PC-3 (cell line): Measurements from ENCODE around the gene URB1. TPM values are rescaled to one million over a fixed set of nuclear protein-coding genes. Genes with fewer than 3 reads are reported as not detected.
"Not testable (repeated sequence)": the region's sequence is repeated elsewhere in the genome, so short reads cannot be mapped to it uniquely, and the experiment has no call there.

Experiments
- ATAC-seq: fragments of 200-7000 bp; cut with Tn5 transposase; 2 replicates; pipeline ENCODE4 v1.9.1; 2020; ENCODE audit warnings: mild to moderate bottlenecking, moderate library complexity
- Bru-seq: library from RNA; stranded (reverse); fragments of 400-500 nt; gene quantifications from one replicate; lab custom pipeline; 2021; lab: Mats Ljungman, UMichigan
- BruChase-seq, 2 experiments: library from RNA; stranded (reverse); fragments of 400-500 nt; gene quantifications; one replicate each; lab custom pipeline; 2021; lab: Mats Ljungman, UMichigan
- BruUV-seq: library from RNA; stranded (reverse); fragments of 400-500 nt; replicated peaks from 2 replicates; lab custom pipeline; 2021; lab: Mats Ljungman, UMichigan
- CTCF ChIA-PET: fragments of 300-600 bp; sonication (Branson Sonifier 250); formaldehyde crosslinking; loops from one replicate; lab custom pipeline; 2022; ENCODE audit warnings: antibody characterized with exemption; lab: Charles Lee
- POLR2A ChIA-PET: fragments of 300-600 bp; sonication (Branson Sonifier 250); formaldehyde crosslinking; loops from one replicate; lab custom pipeline; 2022; ENCODE audit warnings: antibody characterized with exemption; ENCODE audit not compliant: unreplicated experiment; lab: Charles Lee
- DNase-seq: peaks from one replicate; pipeline ENCODE4 v3.0.0-alpha.2; 2015
- H2AFZ ChIP-seq: fragments of 300-600 bp; sonication (generic); 2 replicates; pipeline ENCODE4 v1.6.0; 2016; ENCODE audit warnings: antibody characterized with exemption, low read length
- H3F3A ChIP-seq: fragments of 300-600 bp; sonication (generic); one replicate; pipeline ENCODE4 v1.6.0; 2017; ENCODE audit warnings: antibody characterized with exemption, low read length, control low read depth, mild to moderate bottlenecking; ENCODE audit not compliant: unreplicated experiment
- H3K27ac ChIP-seq: fragments of 300-600 bp; sonication (generic); 2 replicates; pipeline ENCODE4 v1.5.1; 2016; ENCODE audit warnings: mild to moderate bottlenecking, low read length
- H3K27me3 ChIP-seq: fragments of 300-600 bp; sonication (generic); 2 replicates; pipeline ENCODE4 v1.6.1; 2016; ENCODE audit warnings: low read length, mixed read lengths
- H3K36me3 ChIP-seq: fragments of 300-600 bp; sonication (generic); 2 replicates; pipeline ENCODE4 v1.6.1; 2016; ENCODE audit warnings: low read depth, mixed run types, low read length, mixed read lengths
- H3K4me1 ChIP-seq: fragments of 300-600 bp; sonication (generic); 2 replicates; pipeline ENCODE4 v1.5.1; 2016; ENCODE audit warnings: low read length; ENCODE audit not compliant: insufficient read depth
- H3K4me2 ChIP-seq: fragments of 300-600 bp; sonication (generic); 2 replicates; pipeline ENCODE4 v1.6.0; 2016; ENCODE audit warnings: low read length
- H3K4me3 ChIP-seq: fragments of 300-600 bp; sonication (generic); 2 replicates; pipeline ENCODE4 v1.5.1; 2016; ENCODE audit warnings: mild to moderate bottlenecking, low read length, mixed read lengths
- H3K79me2 ChIP-seq: fragments of 300-600 bp; sonication (generic); 2 replicates; pipeline ENCODE4 v1.6.1; 2017; ENCODE audit warnings: low read length, mixed read lengths
- H3K9ac ChIP-seq: fragments of 300-600 bp; sonication (generic); 2 replicates; pipeline ENCODE4 v1.6.0; 2016; ENCODE audit warnings: mild to moderate bottlenecking, low read length
- H3K9me2 ChIP-seq: fragments of 300-600 bp; sonication (generic); replicated peaks from 2 replicates; pipeline ENCODE4 v1.6.1; 2016; ENCODE audit warnings: mixed run types, low read length, mixed read lengths
- H3K9me3 ChIP-seq: fragments of 300-600 bp; sonication (generic); 2 replicates; pipeline ENCODE4 v1.6.1; 2016; ENCODE audit warnings: low read length, mixed read lengths
- H4K20me1 ChIP-seq: fragments of 300-600 bp; sonication (generic); 2 replicates; pipeline ENCODE4 v1.6.1; 2016; ENCODE audit warnings: low read length, mixed read lengths
- EZH2 ChIP-seq: fragments of 300-600 bp; sonication (generic); IDR thresholded peaks from one replicate; pipeline ENCODE4 v1.6.1; 2017; ENCODE audit warnings: antibody characterized with exemption, mild to moderate bottlenecking, low read length; ENCODE audit not compliant: unreplicated experiment
- EZH2phosphoT487 ChIP-seq: fragments of 300-600 bp; sonication (generic); IDR thresholded peaks from 2 replicates; pipeline ENCODE4 v1.6.1; 2018; ENCODE audit warnings: mild to moderate bottlenecking, antibody characterized with exemption, low read length, borderline replicate concordance
- intact Hi-C: fragments of 100-400 bp; cut with micrococcal nuclease; formaldehyde crosslinking; loops from 2 replicates; pipeline ENCODE4 v1.9.0; 2023
- long read RNA-seq: library from polyadenylated mRNA; unstranded; transcript quantifications from one replicate; pipeline ENCODE4 v2.0.0, GENCODE V29; 2021; ENCODE audit not compliant: unreplicated experiment
- total RNA-seq: library from RNA; depleted of rRNA; stranded (reverse); fragments of >200 nt; gene quantifications from 2 replicates; pipeline ENCODE4 v1.2.3, GENCODE V29; 2014; rRNA removed
- TF ChIP-seq, protein P1 (sequence below): fragments of 300-600 bp; sonication (generic); conservative IDR thresholded peaks from 2 replicates; pipeline ENCODE4 v1.5.1; 2017; ENCODE audit warnings: antibody characterized with exemption, low read depth, mild to moderate bottlenecking, low read length

Gene URB1, protein sequence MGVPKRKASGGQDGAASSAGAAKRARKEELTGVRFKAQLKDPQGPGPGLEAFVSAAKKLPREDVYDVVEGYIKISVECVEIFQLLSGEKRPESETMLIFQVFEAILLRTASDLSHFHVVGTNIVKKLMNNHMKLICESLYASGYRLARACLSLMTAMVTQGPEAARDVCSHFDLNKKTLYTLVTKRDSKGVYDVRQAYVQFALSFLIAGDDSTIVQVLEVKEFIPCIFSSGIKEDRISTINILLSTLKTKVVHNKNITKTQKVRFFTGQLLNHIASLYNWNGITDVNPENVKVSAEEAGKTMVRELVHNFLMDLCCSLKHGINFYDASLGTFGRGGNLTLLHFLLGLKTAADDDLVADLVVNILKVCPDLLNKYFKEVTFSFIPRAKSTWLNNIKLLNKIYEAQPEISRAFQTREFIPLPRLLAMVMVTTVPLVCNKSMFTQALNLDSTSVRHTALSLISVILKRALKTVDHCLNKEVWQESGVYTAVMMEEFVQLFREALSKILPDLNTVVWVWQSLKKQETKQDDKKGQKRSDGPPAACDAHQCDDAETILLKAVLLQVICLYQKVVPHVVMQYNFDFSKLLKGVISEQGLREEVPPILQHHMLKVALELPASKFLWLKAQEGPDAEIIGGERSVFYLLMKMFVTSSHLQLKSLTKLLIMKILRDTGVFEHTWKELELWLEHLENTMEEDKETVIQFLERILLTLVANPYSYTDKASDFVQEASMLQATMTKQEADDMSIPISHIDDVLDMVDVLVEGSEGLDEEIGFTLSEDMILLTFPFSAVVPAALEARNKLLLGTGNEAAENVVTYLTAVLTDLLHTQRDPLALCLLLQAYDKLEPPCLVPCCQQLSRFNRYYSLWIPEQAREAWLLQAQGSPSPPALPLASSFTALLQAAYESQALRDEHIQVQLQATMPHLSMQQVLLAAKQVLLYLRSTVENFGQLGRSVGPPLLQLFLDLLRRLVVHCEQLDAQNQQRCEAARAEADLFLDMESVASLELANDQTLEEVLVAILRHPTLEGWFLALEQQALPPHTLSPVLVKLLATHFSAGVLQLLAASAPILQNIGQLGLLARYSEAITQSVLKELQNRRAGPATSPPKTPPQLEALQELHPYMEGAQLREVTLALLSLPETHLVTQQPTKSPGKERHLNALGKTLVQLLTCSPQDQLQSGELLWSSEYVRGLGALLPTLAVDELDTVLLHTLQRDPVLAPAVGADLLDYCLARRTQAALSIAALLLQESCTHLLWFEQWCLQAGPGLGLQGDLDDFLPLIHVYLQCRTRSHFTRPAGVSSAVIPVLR (N-terminal part only)
- total RNA-seq (27.8 and 36.3 TPM in 2 replicates), Bru-seq, nascent RNA (percentile 91 among the genes with signal in this experiment), BruChase-seq, experiment 1, labeled RNA remaining after a 6-hour chase (percentile 89 among the genes with signal in this experiment), BruChase-seq, experiment 2, labeled RNA remaining after a 2-hour chase (percentile 91 among the genes with signal in this experiment)
- long read RNA-seq, partial matches to known transcripts, result 81 of 94 reads
- long read RNA-seq, other reads (novel, unspliced or antisense), result 13 of 94 reads

GRCh38 chr21:32392880-32393676, at the start of gene URB1:
URB1 (minus strand) TSS chr21:32393012; CDS start chr21:32392910, 102 bp downstream.
- H3K4me3 ChIP-seq, result peak within 1 kb of the TSS; percentile 78
- no peaks in the 10 kb centered on the region for H3K9me3 ChIP-seq
- H3K9ac ChIP-seq, result peak within 1 kb of the TSS; percentile 98
- intact Hi-C loops, result loop anchor here (1.0 kb wide), 1 partner anchor 11 kb away; no protein-coding TSS in a partner anchor
- ChIA-PET POLR2A (interaction anchor here (0.6 to 0.8 kb wide), 3 partner anchors 9 to 322 kb away, joined by 3 to 15 read pairs (median 3); no protein-coding TSS in a partner anchor), CTCF (interaction anchor here (0.5 to 1.7 kb wide), 4 partner anchors 11 to 967 kb away, joined by 3 to 9 read pairs (median 4); no protein-coding TSS in a partner anchor)
- H3K4me1 ChIP-seq, result peaks cover 17% of the 10 kb centered on the region
- no peaks in the 10 kb centered on the region for H3K27me3 ChIP-seq
- H3K79me2 ChIP-seq, result peaks cover 43% of the 10 kb centered on the region
- peak within 1 kb of the TSS; percentile 82 for H3K27ac ChIP-seq
- H3K9me2 ChIP-seq, result no peaks in the 10 kb centered on the region
- DNase-seq, result peak; percentile 88
- BruUV-seq, result TSS peak; percentile 98
- no peak for TF ChIP-seq EZH2phosphoT487
- TF ChIP-seq, protein P1, sequence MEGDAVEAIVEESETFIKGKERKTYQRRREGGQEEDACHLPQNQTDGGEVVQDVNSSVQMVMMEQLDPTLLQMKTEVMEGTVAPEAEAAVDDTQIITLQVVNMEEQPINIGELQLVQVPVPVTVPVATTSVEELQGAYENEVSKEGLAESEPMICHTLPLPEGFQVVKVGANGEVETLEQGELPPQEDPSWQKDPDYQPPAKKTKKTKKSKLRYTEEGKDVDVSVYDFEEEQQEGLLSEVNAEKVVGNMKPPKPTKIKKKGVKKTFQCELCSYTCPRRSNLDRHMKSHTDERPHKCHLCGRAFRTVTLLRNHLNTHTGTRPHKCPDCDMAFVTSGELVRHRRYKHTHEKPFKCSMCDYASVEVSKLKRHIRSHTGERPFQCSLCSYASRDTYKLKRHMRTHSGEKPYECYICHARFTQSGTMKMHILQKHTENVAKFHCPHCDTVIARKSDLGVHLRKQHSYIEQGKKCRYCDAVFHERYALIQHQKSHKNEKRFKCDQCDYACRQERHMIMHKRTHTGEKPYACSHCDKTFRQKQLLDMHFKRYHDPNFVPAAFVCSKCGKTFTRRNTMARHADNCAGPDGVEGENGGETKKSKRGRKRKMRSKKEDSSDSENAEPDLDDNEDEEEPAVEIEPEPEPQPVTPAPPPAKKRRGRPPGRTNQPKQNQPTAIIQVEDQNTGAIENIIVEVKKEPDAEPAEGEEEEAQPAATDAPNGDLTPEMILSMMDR, result peak; percentile 25; the same call in 1 of the 2 replicates
- no peaks in the 10 kb centered on the region for H3F3A ChIP-seq
- peak; percentile 87 for ATAC-seq
- H4K20me1 ChIP-seq, result peaks cover 30% of the 10 kb centered on the region
- peak within 1 kb of the TSS; percentile 95 for H2AFZ ChIP-seq
- H3K36me3 ChIP-seq, result peaks cover 15% of the 10 kb centered on the region; the same call in 1 of the 2 replicates
- H3K4me2 ChIP-seq, result peak within 1 kb of the TSS; percentile 98

DNA sequence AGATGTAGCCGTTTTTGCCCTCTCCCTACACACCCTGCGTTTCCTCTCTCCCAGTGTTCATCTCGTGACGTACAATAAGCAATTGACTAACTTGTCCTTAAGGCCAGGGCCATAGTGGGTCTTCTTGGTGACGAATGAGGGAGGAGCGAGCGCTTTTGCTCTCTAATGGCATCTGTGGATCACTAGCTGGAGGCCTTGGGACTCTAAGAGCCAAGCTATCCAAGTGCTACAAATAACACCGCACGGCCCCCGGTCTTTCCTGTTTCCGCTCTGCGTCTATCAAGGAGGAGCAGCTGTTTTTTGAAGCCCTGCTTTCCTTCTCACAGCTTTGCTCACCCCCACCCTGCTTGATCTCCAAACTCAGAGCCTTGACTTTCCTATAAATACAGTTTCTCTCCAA, 44.9 kb upstream of the URB1 start:
- CTCF ChIA-PET, result no interaction called here

DNA sequence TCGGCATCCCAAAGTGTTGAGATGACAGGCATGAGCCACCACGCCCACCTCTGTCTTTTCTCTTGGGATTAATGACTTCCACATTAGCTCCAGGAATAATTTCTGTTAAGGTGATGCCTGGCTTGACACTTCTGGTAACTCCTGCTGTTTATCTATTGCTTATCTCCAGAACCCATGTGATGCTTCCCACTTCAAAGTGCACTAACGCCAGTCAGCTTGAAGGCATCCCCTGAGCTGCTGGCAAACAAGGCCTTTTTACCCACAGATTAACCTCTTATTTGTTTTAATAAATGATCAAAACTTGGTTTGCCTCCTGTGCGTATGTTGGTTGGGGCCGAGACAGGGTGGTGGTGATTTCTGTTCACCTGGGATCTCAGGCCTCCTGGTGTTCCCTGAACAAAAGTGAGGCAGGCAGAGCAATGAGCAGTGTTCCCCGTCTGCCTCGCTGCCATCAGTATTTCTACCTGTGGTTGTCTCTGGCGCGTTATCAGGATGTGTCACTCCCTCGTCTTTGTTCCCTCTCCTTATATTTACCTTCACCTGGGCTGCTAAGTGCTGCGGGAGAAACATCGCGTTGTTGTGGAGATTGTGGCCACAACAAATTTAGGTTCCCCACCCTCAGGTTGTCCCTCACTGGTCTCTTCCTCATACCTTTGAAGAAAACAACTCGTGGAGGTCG, 40.3 kb upstream of the URB1 start:
- H3K79me2 ChIP-seq, H3K4me1 ChIP-seq, CTCF ChIA-PET, H3K9me3 ChIP-seq, POLR2A ChIA-PET, H3K4me3 ChIP-seq, H3K9ac ChIP-seq, H2AFZ ChIP-seq, H3K36me3 ChIP-seq, DNase-seq, H3K27ac ChIP-seq, H3K9me2 ChIP-seq, H3F3A ChIP-seq, H3K27me3 ChIP-seq, H4K20me1 ChIP-seq, intact Hi-C loops, BruUV-seq, ATAC-seq, H3K4me2 ChIP-seq: not testable (repeated sequence)

More for the DNA sequence above, 44.9 kb upstream of the URB1 start:
- no peaks in the 10 kb centered on the region for H3K27me3 ChIP-seq
- H3K9me2 ChIP-seq, result no peaks in the 10 kb centered on the region
- H4K20me1 ChIP-seq, result no peaks in the 10 kb centered on the region
- POLR2A ChIA-PET, result no interaction called here
- TF ChIP-seq, protein P1, result no peak
- TF ChIP-seq EZH2 (no peak), EZH2phosphoT487 (no peak)
- intact Hi-C loops, result no loop called here
- ATAC-seq (no peak), DNase-seq (no peak)
- H3K4me1 ChIP-seq, result no peaks in the 10 kb centered on the region; the same call in 1 of the 2 replicates
- H3K4me2 ChIP-seq, result no peak overlapping the region
- H3K9ac ChIP-seq, result no peak overlapping the region
- H3K27ac ChIP-seq, result no peak overlapping the region
- H3K79me2 ChIP-seq, result no peaks in the 10 kb centered on the region
- no peaks in the 10 kb centered on the region for H3K9me3 ChIP-seq
- no TSS peak for BruUV-seq
- H3K36me3 ChIP-seq, result no peaks in the 10 kb centered on the region
- no peak overlapping the region for H2AFZ ChIP-seq
- no peaks in the 10 kb centered on the region for H3F3A ChIP-seq
- H3K4me3 ChIP-seq, result no peak overlapping the region
